Mesenchymal stem cell (in vitro differentiated cells and primary cell): ENCODE results near the gene SCAF4.

ENCODE experiments used
- DNase-seq: peaks from one replicate; pipeline ENCODE4 v3.0.0-alpha.2; 2013
- H2AFZ ChIP-seq: one replicate; pipeline ENCODE4 v1.6.1; 2013; ENCODE audit warnings: low read depth, mild to moderate bottlenecking, control low read depth, inconsistent platforms, low read length, moderate library complexity
- H2AK5ac ChIP-seq: 2 replicates; pipeline ENCODE4 v1.6.1; 2013; ENCODE audit warnings: low read length, moderate library complexity, mild to moderate bottlenecking, inconsistent platforms; ENCODE audit not compliant: severe bottlenecking
- H2BK120ac ChIP-seq: one replicate; pipeline ENCODE4 v1.6.1; 2013; ENCODE audit warnings: low read depth, mild to moderate bottlenecking, inconsistent platforms, low read length, moderate library complexity
- H2BK12ac ChIP-seq, 2 experiments: one replicate each; pipeline ENCODE4 v1.6.1; 2013; ENCODE audit warnings: inconsistent platforms in 2 of 2, low read length in 2 of 2, mild to moderate bottlenecking in 2 of 2, moderate library complexity in 2 of 2, control low read depth in 1 of 2
- H2BK15ac ChIP-seq: one replicate; pipeline ENCODE4 v1.6.1; 2013; ENCODE audit warnings: mild to moderate bottlenecking, low read depth, inconsistent platforms; ENCODE audit not compliant: poor library complexity, severe bottlenecking
- H2BK5ac ChIP-seq: 2 replicates; pipeline ENCODE4 v1.6.1; 2013; ENCODE audit warnings: low read depth, mild to moderate bottlenecking, low read length, control low read depth, inconsistent platforms; ENCODE audit not compliant: poor library complexity, severe bottlenecking
- H3K14ac ChIP-seq, 2 experiments: one replicate each; pipeline ENCODE4 v1.6.1; 2013; ENCODE audit warnings: inconsistent platforms in 2 of 2, low read length in 2 of 2, control low read depth in 1 of 2, mild to moderate bottlenecking in 1 of 2, moderate library complexity in 1 of 2
- H3K18ac ChIP-seq, 2 experiments: one replicate each; pipeline ENCODE4 v1.6.1; 2013; ENCODE audit warnings: inconsistent platforms in 2 of 2, low read length in 2 of 2, control low read depth in 1 of 2, low read depth in 1 of 2, mild to moderate bottlenecking in 1 of 2
- H3K23ac ChIP-seq, 2 experiments: one replicate each; pipeline ENCODE4 v1.6.1; 2013; ENCODE audit warnings: inconsistent platforms in 2 of 2, low read length in 2 of 2, mild to moderate bottlenecking in 2 of 2, moderate library complexity in 2 of 2, control low read depth in 1 of 2
- H3K27ac ChIP-seq: 2 replicates; pipeline ENCODE4 v1.5.1; 2013; ENCODE audit warnings: mild to moderate bottlenecking, moderate library complexity, low read length, control low read depth, inconsistent platforms; ENCODE audit not compliant: poor library complexity, severe bottlenecking
- H3K27me3 ChIP-seq, 2 experiments: 2 replicates each; pipeline versions ENCODE4 v1.6.1 to v1.7.0; 2013; ENCODE audit warnings: low read length in 2 of 2, mild to moderate bottlenecking in 2 of 2, moderate library complexity in 2 of 2, control low read depth in 1 of 2, inconsistent platforms in 1 of 2; ENCODE audit not compliant: control insufficient read depth in 1 of 2, insufficient read depth in 1 of 2
- H3K36me3 ChIP-seq, 2 experiments: 2 replicates each; pipeline versions ENCODE4 v1.6.1 to v1.7.0; 2013; ENCODE audit warnings: low read length in 2 of 2, control low read depth in 1 of 2, inconsistent platforms in 1 of 2, low read depth in 1 of 2, mild to moderate bottlenecking in 1 of 2; ENCODE audit not compliant: insufficient read depth in 2 of 2, control insufficient read depth in 1 of 2
- H3K4ac ChIP-seq, 2 experiments: one replicate each; pipeline ENCODE4 v1.6.1; 2013; ENCODE audit warnings: inconsistent platforms in 2 of 2, low read length in 2 of 2, mild to moderate bottlenecking in 2 of 2, moderate library complexity in 2 of 2, control low read depth in 1 of 2, low read depth in 1 of 2
- H3K4me1 ChIP-seq: 2 replicates; pipeline ENCODE4 v1.6.1; 2013; ENCODE audit warnings: low read depth, low read length, control low read depth; ENCODE audit not compliant: control insufficient read depth, insufficient read depth
- H3K4me2 ChIP-seq: 2 replicates; pipeline ENCODE4 v1.6.1; 2013; ENCODE audit warnings: low read length, mild to moderate bottlenecking, inconsistent platforms; ENCODE audit not compliant: poor library complexity, severe bottlenecking
- H3K4me3 ChIP-seq, 2 experiments: 2 replicates each; pipeline versions ENCODE4 v1.5.1 to v1.7.0; 2013; ENCODE audit warnings: low read length in 2 of 2, mild to moderate bottlenecking in 2 of 2, control low read depth in 1 of 2, low read depth in 1 of 2; ENCODE audit not compliant: insufficient read depth in 1 of 2
- H3K79me1 ChIP-seq: replicated peaks from 2 replicates; pipeline ENCODE4 v1.6.1; 2013; ENCODE audit warnings: mild to moderate bottlenecking, control low read depth, low read length, inconsistent platforms; ENCODE audit not compliant: poor library complexity, severe bottlenecking
- H3K9ac ChIP-seq: 2 replicates; pipeline ENCODE4 v1.7.0; 2013; ENCODE audit warnings: mild to moderate bottlenecking, low read length, moderate library complexity
- H3K9me3 ChIP-seq: 2 replicates; pipeline ENCODE4 v1.7.0; 2013; ENCODE audit warnings: mild to moderate bottlenecking, low read length; ENCODE audit not compliant: control insufficient read depth
- H4K8ac ChIP-seq: one replicate; pipeline ENCODE4 v1.6.1; 2013; ENCODE audit warnings: inconsistent platforms, mild to moderate bottlenecking, low read length, moderate library complexity
- H4K91ac ChIP-seq: one replicate; pipeline ENCODE4 v1.6.1; 2013; ENCODE audit warnings: mild to moderate bottlenecking, low read length, inconsistent platforms
- WGBS: methylation state at CpG from one replicate; pipeline ENCODE4 v1.1.7; 2013; ENCODE audit warnings: mixed read lengths; 5-methylcytosine and 5-hydroxymethylcytosine counted together

SCAF4 gene

GRCh38 chr21:31675960-31676359 lies 56.0 kb downstream of the SCAF4 start:
- H2BK12ac ChIP-seq: no peak overlapping the region
- 98% methylated on average over 2 of the region's 2 CpGs for WGBS
- DNase-seq: no peak

GRCh38 chr21:31675318-31675717 lies 56.6 kb downstream of the SCAF4 start:
- no peak overlapping the region for H3K4me3 ChIP-seq
- no peak overlapping the region for H3K14ac ChIP-seq
- H2BK15ac ChIP-seq: no peak overlapping the region

More at GRCh38 chr21:31675960-31676359, 56.0 kb downstream of the SCAF4 start:
- no peak overlapping the region for H2BK5ac ChIP-seq
- H3K18ac ChIP-seq: no peak overlapping the region
- H2BK120ac ChIP-seq: no peak overlapping the region
- no peak overlapping the region for H3K14ac ChIP-seq
- H3K9ac ChIP-seq: no peak overlapping the region
- no peak overlapping the region for H4K8ac ChIP-seq
- no peak overlapping the region for H3K23ac ChIP-seq
- H4K91ac ChIP-seq: no peak overlapping the region
- H3K4me3 ChIP-seq: no peak overlapping the region
- H3K36me3 ChIP-seq: peaks cover 11 to 70% of the 10 kb centered on the region in 2 experiments
- no peak overlapping the region for H3K4me2 ChIP-seq
- peaks cover 21% of the 10 kb centered on the region for H3K79me1 ChIP-seq
- no peak overlapping the region for H2AFZ ChIP-seq
- no peaks in the 10 kb centered on the region for H3K27me3 ChIP-seq
- no peaks in the 10 kb centered on the region for H3K4me1 ChIP-seq
- H3K9me3 ChIP-seq: no peaks in the 10 kb centered on the region
- H2AK5ac ChIP-seq: no peak overlapping the region
- no peak overlapping the region for H3K27ac ChIP-seq
- H3K4ac ChIP-seq: no peak overlapping the region
- no peak overlapping the region for H2BK15ac ChIP-seq

GRCh38 chr21:31673321-31673912 lies 58.5 kb downstream of the SCAF4 start:
- no peaks in the 10 kb centered on the region for H3K9me3 ChIP-seq
- no peak overlapping the region for H2BK12ac ChIP-seq
- H3K4me2 ChIP-seq: no peak overlapping the region
- no peaks in the 10 kb centered on the region for H3K4me1 ChIP-seq
- peaks cover 18% of the 10 kb centered on the region for H3K79me1 ChIP-seq
- H2BK5ac ChIP-seq: no peak overlapping the region
- no peak overlapping the region for H2AK5ac ChIP-seq
- H2BK15ac ChIP-seq: no peak overlapping the region
- no peak for DNase-seq
- no peak overlapping the region for H3K14ac ChIP-seq
- H3K18ac ChIP-seq: no peak overlapping the region
- no peak overlapping the region for H3K27ac ChIP-seq
- no peaks in the 10 kb centered on the region for H3K27me3 ChIP-seq
- H4K91ac ChIP-seq: no peak overlapping the region
- H2BK120ac ChIP-seq: no peak overlapping the region
- no peak overlapping the region for H3K4me3 ChIP-seq
- H4K8ac ChIP-seq: no peak overlapping the region
- H3K9ac ChIP-seq: no peak overlapping the region
- H2AFZ ChIP-seq: no peak overlapping the region
- no peak overlapping the region for H3K4ac ChIP-seq
- no peak overlapping the region for H3K23ac ChIP-seq
- H3K36me3 ChIP-seq: peaks cover 11 to 69% of the 10 kb centered on the region in 2 experiments
- WGBS: 100% methylated on average over 3 of the region's 3 CpGs

More at GRCh38 chr21:31675318-31675717, 56.6 kb downstream of the SCAF4 start:
- Histone ChIP-seq H3K9ac (no peak overlapping the region), H3K4me1 (no peaks in the 10 kb centered on the region), H3K36me3 (peaks cover 11 to 70% of the 10 kb centered on the region in 2 experiments), H3K79me1 (peaks cover 19% of the 10 kb centered on the region), H4K8ac (no peak overlapping the region), H2BK120ac (no peak overlapping the region), H2AFZ (no peak overlapping the region), H3K9me3 (no peaks in the 10 kb centered on the region), H3K4ac (no peak overlapping the region), H3K27ac (no peak overlapping the region), H3K4me2 (no peak overlapping the region), H2BK12ac (no peak overlapping the region), H3K23ac (no peak overlapping the region), H3K18ac (no peak overlapping the region), H4K91ac (no peak overlapping the region), H2AK5ac (no peak overlapping the region), H3K27me3 (no peaks in the 10 kb centered on the region), H2BK5ac (no peak overlapping the region)
- WGBS: 92% methylated on average over 7 of the region's 7 CpGs
- DNase-seq: no peak

GRCh38 chr21:31671931-31672330 lies 60.0 kb downstream of the SCAF4 start:
- Histone ChIP-seq H4K91ac (no peak overlapping the region), H3K4me2 (no peak overlapping the region), H3K79me1 (peaks cover 8% of the 10 kb centered on the region), H2BK120ac (no peak overlapping the region), H3K4ac (no peak overlapping the region), H2BK5ac (no peak overlapping the region), H3K4me1 (no peaks in the 10 kb centered on the region), H4K8ac (no peak overlapping the region), H3K9me3 (no peaks in the 10 kb centered on the region), H2AK5ac (no peak overlapping the region), H3K9ac (no peak overlapping the region), H3K36me3 (peaks cover 11 to 70% of the 10 kb centered on the region in 2 experiments), H3K18ac (no peak overlapping the region), H3K14ac (no peak overlapping the region), H3K27me3 (no peaks in the 10 kb centered on the region), H3K4me3 (no peak overlapping the region), H3K23ac (no peak overlapping the region), H2BK12ac (peak overlapping the region in 1 of 2 experiments; percentile 23), H2AFZ (no peak overlapping the region), H3K27ac (no peak overlapping the region), H2BK15ac (no peak overlapping the region)
- no peak for DNase-seq
- over 99% methylated on average over 17 of the region's 17 CpGs for WGBS
